Activated naive CD4-positive, alpha-beta T cell treated with Interleukin-2 at 50 U/mL for 16 hours (primary cell): Measurements from ENCODE around the gene DTX2.
"Not testable (repeated sequence)": the region's sequence is repeated elsewhere in the genome, so short reads cannot be mapped to it uniquely, and the experiment has no call there.

Experiments used
- DNase-seq: peaks from one replicate; pipeline ENCODE4 v3.0.0-alpha.2; 2020

The DTX2 gene

GRCh38 chr7:76445577-76446008 lies 15.9 kb upstream of the DTX2 start:
- DNase-seq = peak; percentile 11

GRCh38 chr7:76457017-76457416 lies 4.5 kb upstream of the DTX2 start:
- DNase-seq = not testable (repeated sequence)

GRCh38 chr7:76458504-76458903 lies 3.0 kb upstream of the DTX2 start:
- not testable (repeated sequence) for DNase-seq

- not testable (repeated sequence) for DNase-seq
Measured at GRCh38 chr7:76460767-76461166, 742 bp upstream of the DTX2 start.

- DNase-seq = not testable (repeated sequence)
Measured at GRCh38 chr7:76462271-76462882, 868 bp downstream of the DTX2 start.

GRCh38 chr7:76464959-76465358 lies 3.5 kb downstream of the DTX2 start:
- DNase-seq = not testable (repeated sequence)

- not testable (repeated sequence) for DNase-seq
Measured at GRCh38 chr7:76465950-76466349, 4.4 kb downstream of the DTX2 start.

GRCh38 chr7:76467743-76468404 lies 6.4 kb downstream of the DTX2 start:
- DNase-seq = not testable (repeated sequence)

GRCh38 chr7:76471556-76472221 lies 10.2 kb downstream of the DTX2 start:
- DNase-seq = not testable (repeated sequence)

- DNase-seq = not testable (repeated sequence)
Measured at GRCh38 chr7:76473097-76473496, 11.6 kb downstream of the DTX2 start.

GRCh38 chr7:76476280-76476679 lies 14.8 kb downstream of the DTX2 start:
- DNase-seq = not testable (repeated sequence)

GRCh38 chr7:76476742-76477474 lies 15.4 kb downstream of the DTX2 start:
- not testable (repeated sequence) for DNase-seq

GRCh38 chr7:76479628-76480027 lies 18.1 kb downstream of the DTX2 start:
- not testable (repeated sequence) for DNase-seq

- DNase-seq = not testable (repeated sequence)
Measured at GRCh38 chr7:76480403-76481253, 19.1 kb downstream of the DTX2 start.

- DNase-seq = not testable (repeated sequence)
Measured at GRCh38 chr7:76482660-76483059, 21.2 kb downstream of the DTX2 start.

GRCh38 chr7:76483081-76483480 lies 21.6 kb downstream of the DTX2 start:
- DNase-seq = not testable (repeated sequence)

- not testable (repeated sequence) for DNase-seq
Measured at GRCh38 chr7:76484456-76484855, 22.9 kb downstream of the DTX2 start.

- not testable (repeated sequence) for DNase-seq
Measured at GRCh38 chr7:76485822-76486610, 24.5 kb downstream of the DTX2 start.

- peak; percentile 38 for DNase-seq
Measured at GRCh38 chr7:76486618-76487017, 25.1 kb downstream of the DTX2 start.

- not testable (repeated sequence) for DNase-seq
Measured at GRCh38 chr7:76487969-76488368, 26.5 kb downstream of the DTX2 start.

- DNase-seq = not testable (repeated sequence)
Measured at GRCh38 chr7:76492139-76492538, 30.6 kb downstream of the DTX2 start.
